NCI-H510A (cell line): ENCODE results near the gene DGKE.

Experiments used
- DNase-seq: peaks from one replicate; lab custom pipeline; 2025; lab: John Stamatoyannopoulos, UW

Gene DGKE

GRCh38 chr17:56914581-56915273, 80.8 kb downstream of the DGKE start:
- DNase-seq = no peak

- DNase-seq = no peak
Measured at GRCh38 chr17:56917559-56918296, 83.8 kb downstream of the DGKE start.

- DNase-seq = no peak
Measured at GRCh38 chr17:56918916-56919315, 85.0 kb downstream of the DGKE start.
